GM12878 (cell line): Measurements from ENCODE around the gene DIP2B. TPM values are rescaled to one million over a fixed set of nuclear protein-coding genes. Genes with fewer than 3 reads are reported as not detected.

Experiments used
- ATAC-seq: fragments of 200-7000 bp; cut with Tn5 transposase; 3 replicates; pipeline ENCODE4 v1.9.1; 2020; ENCODE audit warnings: mild to moderate bottlenecking, moderate library complexity
- BruUV-seq: library from RNA; stranded (reverse); fragments of 400-500 nt; replicated peaks from 2 replicates; lab custom pipeline; 2021; lab: Mats Ljungman, UMichigan
- CTCF ChIA-PET: fragments of 300-600 bp; sonication (Branson Sonifier 250); formaldehyde crosslinking; extraction: SDS; loops from one replicate; lab custom pipeline; 2021; ENCODE audit warnings: inconsistent platforms; lab: Yijun Ruan, JAX
- POLR2A ChIA-PET: fragments of 350-600 bp; formaldehyde crosslinking; extraction: SDS; loops from one replicate; lab custom pipeline; 2021; ENCODE audit warnings: inconsistent platforms; lab: Charles Lee
- RAD21 ChIA-PET: fragments of 300-600 bp; sonication (Branson Sonifier 250); formaldehyde crosslinking; loops from one replicate; lab custom pipeline; 2023; ENCODE audit warnings: antibody characterized with exemption; ENCODE audit not compliant: unreplicated experiment; lab: Charles Lee
- SMC1A ChIA-PET: fragments of 300-600 bp; sonication (Branson Sonifier 250); formaldehyde crosslinking; loops from one replicate; lab custom pipeline; 2023; ENCODE audit not compliant: unreplicated experiment, uncharacterized antibody; lab: Charles Lee
- DNase-seq: peaks from one replicate; pipeline ENCODE4 v3.0.0-alpha.2; 2011; ENCODE audit warnings: low read depth, low spot score
- FAIRE-seq: peaks from 3 replicates; lab custom pipeline; 2011; peaks lifted over from hg19 to GRCh38; lab: Jason Lieb, UNC
- H2AFZ ChIP-seq: 2 replicates; pipeline ENCODE4 v1.6.0; 2011; ENCODE audit warnings: low read depth, low read length, control low read depth; ENCODE audit not compliant: control insufficient read depth
- H3K27ac ChIP-seq: 2 replicates; pipeline ENCODE4 v1.5.1; 2011; ENCODE audit warnings: control low read depth; ENCODE audit not compliant: control insufficient read depth, insufficient read depth
- H3K27me3 ChIP-seq, 2 experiments: replicated peaks in 1 of 2; 2 replicates each; pipeline versions ENCODE4 v1.6.0 to v1.6.1; 2011; ENCODE audit warnings: low read length in 1 of 2; ENCODE audit not compliant: control insufficient read depth in 2 of 2, insufficient read depth in 2 of 2
- H3K36me3 ChIP-seq, 2 experiments: 2 replicates each; pipeline ENCODE4 v1.5.1; 2011; ENCODE audit warnings: low read length in 1 of 2; ENCODE audit not compliant: control insufficient read depth in 2 of 2, insufficient read depth in 2 of 2
- H3K4me1 ChIP-seq: 2 replicates; pipeline ENCODE4 v1.6.1; 2011; ENCODE audit warnings: mild to moderate bottlenecking, low read length, moderate library complexity, mixed read lengths; ENCODE audit not compliant: control insufficient read depth, insufficient read depth
- H3K4me2 ChIP-seq: 2 replicates; pipeline ENCODE4 v1.6.0; 2011; ENCODE audit warnings: control low read depth; ENCODE audit not compliant: control insufficient read depth, insufficient read depth
- H3K4me3 ChIP-seq: fragments of 200-600 bp; sonication (generic); 2 replicates; pipeline ENCODE4 v1.5.1; 2016
- H3K79me2 ChIP-seq: 2 replicates; pipeline ENCODE4 v1.6.0; 2011; ENCODE audit warnings: low read length; ENCODE audit not compliant: control insufficient read depth, insufficient read depth
- H3K9ac ChIP-seq: 2 replicates; pipeline ENCODE4 v1.8.0; 2011; ENCODE audit warnings: low read length, control low read depth, mixed read lengths; ENCODE audit not compliant: control insufficient read depth, insufficient read depth
- H3K9me3 ChIP-seq: replicated peaks from 3 replicates; pipeline ENCODE4 v1.5.1; 2011; ENCODE audit warnings: mild to moderate bottlenecking, low read length; ENCODE audit not compliant: control insufficient read depth, insufficient read depth
- H4K20me1 ChIP-seq: 2 replicates; pipeline ENCODE4 v1.6.0; 2011; ENCODE audit not compliant: control insufficient read depth, insufficient read depth
- ATF7 ChIP-seq: fragments of 450-650 bp; IDR thresholded peaks from 2 replicates; pipeline ENCODE4 v1.6.1; 2016; ENCODE audit warnings: low read depth, mild to moderate bottlenecking
- BRCA1 ChIP-seq: IDR thresholded peaks from 2 replicates; pipeline ENCODE4 v1.6.1; 2011; ENCODE audit warnings: low read depth, low read length, improper control_type of control experiment
- CHD1 ChIP-seq: IDR thresholded peaks from 2 replicates; pipeline ENCODE4 v1.6.1; 2012; ENCODE audit warnings: low read depth, low read length, improper control_type of control experiment
- FOXK2 ChIP-seq: fragments of 450-650 bp; IDR thresholded peaks from 2 replicates; pipeline ENCODE4 v1.6.1; 2017; ENCODE audit warnings: mild to moderate bottlenecking, moderate library complexity
- HDGF ChIP-seq: fragments of 450-650 bp; IDR thresholded peaks from 2 replicates; pipeline ENCODE4 v1.6.1; 2016; ENCODE audit warnings: antibody characterized with exemption
- IRF4 ChIP-seq: IDR thresholded peaks from 2 replicates; pipeline ENCODE4 v1.6.1; 2011; ENCODE audit warnings: low read depth, low read length
- NFXL1 ChIP-seq: fragments of 450-650 bp; IDR thresholded peaks from 2 replicates; pipeline ENCODE4 v1.6.1; 2017; ENCODE audit warnings: antibody characterized with exemption, mild to moderate bottlenecking, borderline replicate concordance
- PAX8 ChIP-seq: fragments of 450-650 bp; IDR thresholded peaks from 2 replicates; pipeline ENCODE4 v1.6.1; 2017; ENCODE audit warnings: mild to moderate bottlenecking, moderate library complexity
- RAD21 ChIP-seq: IDR thresholded peaks from 2 replicates; pipeline ENCODE4 v1.6.1; 2011; ENCODE audit warnings: mild to moderate bottlenecking, low read depth, low read length, moderate library complexity; ENCODE audit not compliant: insufficient read depth
- RFX5 ChIP-seq: IDR thresholded peaks from 2 replicates; pipeline ENCODE4 v1.6.1; 2011; ENCODE audit warnings: low read depth, low read length, improper control_type of control experiment
- RUNX3 ChIP-seq: IDR thresholded peaks from 2 replicates; pipeline ENCODE4 v1.6.1; 2012; ENCODE audit warnings: low read length, inconsistent platforms
- SPI1 ChIP-seq: IDR thresholded peaks from 2 replicates; pipeline ENCODE4 v1.6.1; 2011; ENCODE audit warnings: low read depth, mild to moderate bottlenecking, low read length, moderate library complexity, borderline replicate concordance; ENCODE audit not compliant: insufficient read depth
- TCF12 ChIP-seq: IDR thresholded peaks from 2 replicates; pipeline ENCODE4 v1.6.1; 2011; ENCODE audit warnings: low read depth, mild to moderate bottlenecking, low read length
- WGBS: methylation state at CpG from one replicate; pipeline ENCODE4 v1.1.6; 2016; ENCODE audit warnings: low lambda C conversion rate; ENCODE audit not compliant: insufficient replicate concordance, insufficient coverage; ENCODE audit errors: missing lambda C conversion rate; 5-methylcytosine and 5-hydroxymethylcytosine counted together
- in situ Hi-C: fragments of 300-500 bp; cut with MboI; formaldehyde crosslinking; loops from 9 replicates; pipeline ENCODE4 v1.14.3; 2018; ENCODE audit warnings: mixed read lengths
- intact Hi-C: fragments of 100-400 bp; cut with micrococcal nuclease; formaldehyde crosslinking; loops from one replicate; pipeline ENCODE4 v1.14.2; 2022; ENCODE audit not compliant: unreplicated experiment
- polyA plus RNA-seq, 11 experiments: library from polyadenylated mRNA; depleted of rRNA in 4 of 11; unstranded in 6 of 11; stranded (reverse) in 5 of 11; fragments of >200 nt; fragmentation: Nextera tagmentation in 4 of 11; fragmentation: Illumina TruSeq in 1 of 11; extraction: Ambion mirVana in 4 of 11; extraction: Trizol in 1 of 11; gene quantifications; 1 replicate in 1 of 11; 2 replicates in 10 of 11; pipeline versions ENCODE4 v1.2.1 to v1.2.3, GENCODE V29; 2011 to 2016; ENCODE audit warnings: inconsistent platforms in 2 of 11, missing spikeins in 2 of 11, low read depth in 1 of 11
- total RNA-seq, 4 experiments: library from RNA; depleted of rRNA in 3 of 4; stranded (reverse); fragments of >200 nt in 3 of 4; fragmentation: Illumina TruSeq in 1 of 4; extraction: Trizol in 1 of 4; gene quantifications; 2 replicates each; pipeline versions ENCODE4 v1.2.1 to v1.2.3, GENCODE V29; 2013 to 2021
- TF ChIP-seq, protein P1 (sequence below): fragments of 450-650 bp; IDR thresholded peaks from 2 replicates; pipeline ENCODE4 v1.6.1; 2017; ENCODE audit warnings: borderline replicate concordance
- TF ChIP-seq, protein P2 (sequence below): fragments of 450-650 bp; IDR thresholded peaks from 2 replicates; pipeline ENCODE4 v1.6.1; 2018; ENCODE audit warnings: borderline replicate concordance, mild to moderate bottlenecking; ENCODE audit not compliant: partially characterized antibody
- TF ChIP-seq, protein P3 (sequence below), 3 experiments: IDR thresholded peaks in 2 of 3; conservative IDR thresholded peaks in 1 of 3; 2 replicates each; pipeline ENCODE4 v1.5.1; 2011; ENCODE audit warnings: low read depth in 3 of 3, low read length in 3 of 3, mild to moderate bottlenecking in 3 of 3, control low read depth in 2 of 3, moderate library complexity in 2 of 3, inconsistent platforms in 1 of 3, mixed read lengths in 1 of 3; ENCODE audit not compliant: control insufficient read depth in 2 of 3, insufficient read depth in 1 of 3; ENCODE audit errors: extremely low read depth in 1 of 3

Gene DIP2B
- total and polyA plus RNA-seq, 10 of the 15 experiments (the other 5 are each of a cell fraction or from before 2014, with no cell fraction given), result 4.5 to 30.0 (median 18.6) TPM

DNA sequence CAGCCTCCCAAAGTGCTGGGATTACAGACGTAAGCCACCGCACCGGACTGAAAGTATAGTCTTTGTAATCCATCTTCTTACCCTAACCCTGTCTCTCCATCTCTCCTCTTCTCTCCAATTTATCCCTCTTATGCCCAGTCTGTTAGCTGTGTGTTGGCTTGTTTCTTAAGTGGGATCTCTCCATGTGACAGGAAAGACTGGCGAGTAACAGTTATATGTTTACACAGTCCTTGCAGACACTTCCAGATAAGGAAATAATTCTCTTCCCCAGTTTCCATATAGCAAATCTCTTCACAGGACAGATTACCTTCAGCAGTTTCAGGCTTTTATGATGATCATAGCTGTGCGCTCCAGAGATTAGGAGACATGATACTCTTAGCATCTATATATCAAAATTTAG is 16.0 kb upstream of the DIP2B start:
- ATAC-seq (no peak), FAIRE-seq (no peak), DNase-seq (no peak)
- H3K27ac ChIP-seq, result no peak overlapping the region
- RAD21 ChIA-PET, result no interaction called here
- no peaks in the 10 kb centered on the region for H3K27me3 ChIP-seq
- H3K4me3 ChIP-seq, result no peak overlapping the region
- intact Hi-C loops (no loop called here), in situ Hi-C loops (no loop called here)
- BruUV-seq, result no TSS peak
- no peak overlapping the region for H3K9ac ChIP-seq
- no peaks in the 10 kb centered on the region for H3K36me3 ChIP-seq
- no peaks in the 10 kb centered on the region for H3K79me2 ChIP-seq
- POLR2A ChIA-PET, result no interaction called here
- CTCF ChIA-PET, result no interaction called here
- WGBS, result over 99% methylated on average over 5 of the region's 5 CpGs
- no peak overlapping the region for H2AFZ ChIP-seq
- SMC1A ChIA-PET, result no interaction called here
- H4K20me1 ChIP-seq, result no peaks in the 10 kb centered on the region
- no peaks in the 10 kb centered on the region for H3K4me1 ChIP-seq
- peaks cover 2% of the 10 kb centered on the region; the same call in 2 of the 3 replicates for H3K9me3 ChIP-seq
- H3K4me2 ChIP-seq, result no peak overlapping the region
- TF ChIP-seq RAD21 (no peak), TCF12 (no peak), ATF7 (no peak), HDGF (no peak), RUNX3 (no peak), FOXK2 (no peak), BRCA1 (no peak), PAX8 (no peak), RFX5 (no peak), CHD1 (no peak), SPI1 (no peak), NFXL1 (no peak), IRF4 (no peak)
- TF ChIP-seq, protein P1, sequence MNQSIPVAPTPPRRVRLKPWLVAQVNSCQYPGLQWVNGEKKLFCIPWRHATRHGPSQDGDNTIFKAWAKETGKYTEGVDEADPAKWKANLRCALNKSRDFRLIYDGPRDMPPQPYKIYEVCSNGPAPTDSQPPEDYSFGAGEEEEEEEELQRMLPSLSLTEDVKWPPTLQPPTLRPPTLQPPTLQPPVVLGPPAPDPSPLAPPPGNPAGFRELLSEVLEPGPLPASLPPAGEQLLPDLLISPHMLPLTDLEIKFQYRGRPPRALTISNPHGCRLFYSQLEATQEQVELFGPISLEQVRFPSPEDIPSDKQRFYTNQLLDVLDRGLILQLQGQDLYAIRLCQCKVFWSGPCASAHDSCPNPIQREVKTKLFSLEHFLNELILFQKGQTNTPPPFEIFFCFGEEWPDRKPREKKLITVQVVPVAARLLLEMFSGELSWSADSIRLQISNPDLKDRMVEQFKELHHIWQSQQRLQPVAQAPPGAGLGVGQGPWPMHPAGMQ, result no peak
- TF ChIP-seq, protein P2, sequence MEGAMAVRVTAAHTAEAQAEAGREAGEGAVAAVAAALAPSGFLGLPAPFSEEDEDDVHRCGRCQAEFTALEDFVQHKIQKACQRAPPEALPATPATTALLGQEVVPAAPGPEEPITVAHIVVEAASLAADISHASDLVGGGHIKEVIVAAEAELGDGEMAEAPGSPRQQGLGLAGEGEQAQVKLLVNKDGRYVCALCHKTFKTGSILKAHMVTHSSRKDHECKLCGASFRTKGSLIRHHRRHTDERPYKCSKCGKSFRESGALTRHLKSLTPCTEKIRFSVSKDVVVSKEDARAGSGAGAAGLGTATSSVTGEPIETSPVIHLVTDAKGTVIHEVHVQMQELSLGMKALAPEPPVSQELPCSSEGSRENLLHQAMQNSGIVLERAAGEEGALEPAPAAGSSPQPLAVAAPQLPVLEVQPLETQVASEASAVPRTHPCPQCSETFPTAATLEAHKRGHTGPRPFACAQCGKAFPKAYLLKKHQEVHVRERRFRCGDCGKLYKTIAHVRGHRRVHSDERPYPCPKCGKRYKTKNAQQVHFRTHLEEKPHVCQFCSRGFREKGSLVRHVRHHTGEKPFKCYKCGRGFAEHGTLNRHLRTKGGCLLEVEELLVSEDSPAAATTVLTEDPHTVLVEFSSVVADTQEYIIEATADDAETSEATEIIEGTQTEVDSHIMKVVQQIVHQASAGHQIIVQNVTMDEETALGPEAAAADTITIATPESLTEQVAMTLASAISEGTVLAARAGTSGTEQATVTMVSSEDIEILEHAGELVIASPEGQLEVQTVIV, result no peak
- TF ChIP-seq, protein P3, sequence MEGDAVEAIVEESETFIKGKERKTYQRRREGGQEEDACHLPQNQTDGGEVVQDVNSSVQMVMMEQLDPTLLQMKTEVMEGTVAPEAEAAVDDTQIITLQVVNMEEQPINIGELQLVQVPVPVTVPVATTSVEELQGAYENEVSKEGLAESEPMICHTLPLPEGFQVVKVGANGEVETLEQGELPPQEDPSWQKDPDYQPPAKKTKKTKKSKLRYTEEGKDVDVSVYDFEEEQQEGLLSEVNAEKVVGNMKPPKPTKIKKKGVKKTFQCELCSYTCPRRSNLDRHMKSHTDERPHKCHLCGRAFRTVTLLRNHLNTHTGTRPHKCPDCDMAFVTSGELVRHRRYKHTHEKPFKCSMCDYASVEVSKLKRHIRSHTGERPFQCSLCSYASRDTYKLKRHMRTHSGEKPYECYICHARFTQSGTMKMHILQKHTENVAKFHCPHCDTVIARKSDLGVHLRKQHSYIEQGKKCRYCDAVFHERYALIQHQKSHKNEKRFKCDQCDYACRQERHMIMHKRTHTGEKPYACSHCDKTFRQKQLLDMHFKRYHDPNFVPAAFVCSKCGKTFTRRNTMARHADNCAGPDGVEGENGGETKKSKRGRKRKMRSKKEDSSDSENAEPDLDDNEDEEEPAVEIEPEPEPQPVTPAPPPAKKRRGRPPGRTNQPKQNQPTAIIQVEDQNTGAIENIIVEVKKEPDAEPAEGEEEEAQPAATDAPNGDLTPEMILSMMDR (IDR thresholded peaks at IDR 0.05 in 2 of 3, conservative IDR thresholded peaks at IDR 0.05 in 1 of 3; ENCODE audit: control insufficient read depth in 2 of 3, extremely low read depth in 1 of 3, insufficient read depth in 1 of 3, low read depth in 3 of 3, low read length in 3 of 3), result no peak
